HEK293 (cell line): ENCODE measurements around the gene HIPK4.

ENCODE experiments used
- CTCF ChIA-PET: fragments of 350-600 bp; formaldehyde crosslinking; extraction: SDS; loops from one replicate; lab custom pipeline; 2021; ENCODE audit warnings: antibody characterized with exemption; lab: Yijun Ruan, JAX
- POLR2A ChIA-PET: fragments of 300-600 bp; formaldehyde crosslinking; extraction: SDS; loops from one replicate; lab custom pipeline; 2020; ENCODE audit warnings: antibody characterized with exemption, inconsistent platforms; lab: Yijun Ruan, JAX
- H3K27ac ChIP-seq: fragments of 200-500 bp; sonication (Bioruptor generic); 2 replicates; pipeline ENCODE4 v1.5.1; 2014; ENCODE audit warnings: low read depth, low read length, control low read depth, inconsistent platforms; ENCODE audit errors: extremely low read depth
- H3K36me3 ChIP-seq, 2 experiments: fragments of 200-500 bp in 1 of 2; sonication (Bioruptor generic) in 1 of 2; 1 replicate in 1 of 2; 2 replicates in 1 of 2; pipeline ENCODE4 v1.5.1; 2014 to 2017; ENCODE audit warnings: inconsistent platforms in 2 of 2, low read length in 2 of 2; ENCODE audit not compliant: control insufficient read depth in 2 of 2, insufficient read depth in 1 of 2
- H3K4me1 ChIP-seq: fragments of 200-500 bp; sonication (Bioruptor generic); 2 replicates; pipeline ENCODE4 v1.5.1; 2014; ENCODE audit warnings: mild to moderate bottlenecking, low read length, inconsistent platforms; ENCODE audit not compliant: control insufficient read depth, insufficient read depth
- H3K4me3 ChIP-seq: 2 replicates; pipeline ENCODE4 v1.5.1; 2011; ENCODE audit warnings: low read depth, mild to moderate bottlenecking, control low read depth, low read length, moderate library complexity
- H3K9me3 ChIP-seq: fragments of 200-500 bp; sonication (Bioruptor generic); 2 replicates; pipeline ENCODE4 v1.5.1; 2014; ENCODE audit warnings: low read depth, low read length, inconsistent platforms; ENCODE audit not compliant: control insufficient read depth, insufficient read depth
- GLIS1 ChIP-seq: fragments of 450-650 bp; formaldehyde crosslinking; IDR thresholded peaks from 2 replicates; pipeline ENCODE4 v1.5.1; 2016; ENCODE audit warnings: missing biosample characterization, missing genetic modification characterization
- GLIS2 ChIP-seq: fragments of 450-650 bp; formaldehyde crosslinking; IDR thresholded peaks from 2 replicates; pipeline ENCODE4 v1.5.1; 2016; ENCODE audit warnings: missing biosample characterization, missing genetic modification characterization
- HIC1 ChIP-seq: fragments of 450-650 bp; formaldehyde crosslinking; IDR thresholded peaks from 2 replicates; pipeline ENCODE4 v1.5.1; 2016; ENCODE audit warnings: missing biosample characterization, missing genetic modification characterization
- ZBTB8A ChIP-seq: fragments of 450-650 bp; formaldehyde crosslinking; IDR thresholded peaks from 2 replicates; pipeline ENCODE4 v1.5.1; 2016; ENCODE audit warnings: missing biosample characterization, missing genetic modification characterization
- ZNF10 ChIP-seq: fragments of 450-650 bp; formaldehyde crosslinking; IDR thresholded peaks from 2 replicates; pipeline ENCODE4 v1.5.1; 2017; ENCODE audit warnings: missing biosample characterization, missing genetic modification characterization
- ZNF112 ChIP-seq: fragments of 450-650 bp; formaldehyde crosslinking; IDR thresholded peaks from 2 replicates; pipeline ENCODE4 v1.5.0; 2017; ENCODE audit warnings: missing biosample characterization, missing genetic modification characterization
- ZNF121 ChIP-seq: fragments of 450-650 bp; formaldehyde crosslinking; IDR thresholded peaks from 2 replicates; pipeline ENCODE4 v1.5.1; 2016; ENCODE audit warnings: missing biosample characterization, missing genetic modification characterization
- ZNF366 ChIP-seq: fragments of 450-650 bp; formaldehyde crosslinking; conservative IDR thresholded peaks from 2 replicates; pipeline ENCODE4 v1.5.1; 2016; ENCODE audit warnings: missing biosample characterization, missing genetic modification characterization
- ZNF548 ChIP-seq: fragments of 450-650 bp; formaldehyde crosslinking; IDR thresholded peaks from 2 replicates; pipeline ENCODE4 v1.5.1; 2016; ENCODE audit warnings: missing biosample characterization, missing genetic modification characterization
- ZNF571 ChIP-seq: fragments of 450-650 bp; formaldehyde crosslinking; IDR thresholded peaks from 2 replicates; pipeline ENCODE4 v1.5.0; 2017; ENCODE audit warnings: missing biosample characterization, missing genetic modification characterization
- TF ChIP-seq, protein P1 (sequence below): fragments of 450-650 bp; formaldehyde crosslinking; IDR thresholded peaks from 2 replicates; pipeline ENCODE4 v1.5.1; 2016; ENCODE audit warnings: missing biosample characterization, missing genetic modification characterization
- TF ChIP-seq, protein P2 (sequence below): fragments of 450-650 bp; formaldehyde crosslinking; IDR thresholded peaks from 2 replicates; pipeline ENCODE4 v1.5.1; 2016; ENCODE audit warnings: missing biosample characterization, missing genetic modification characterization

The HIPK4 gene

DNA sequence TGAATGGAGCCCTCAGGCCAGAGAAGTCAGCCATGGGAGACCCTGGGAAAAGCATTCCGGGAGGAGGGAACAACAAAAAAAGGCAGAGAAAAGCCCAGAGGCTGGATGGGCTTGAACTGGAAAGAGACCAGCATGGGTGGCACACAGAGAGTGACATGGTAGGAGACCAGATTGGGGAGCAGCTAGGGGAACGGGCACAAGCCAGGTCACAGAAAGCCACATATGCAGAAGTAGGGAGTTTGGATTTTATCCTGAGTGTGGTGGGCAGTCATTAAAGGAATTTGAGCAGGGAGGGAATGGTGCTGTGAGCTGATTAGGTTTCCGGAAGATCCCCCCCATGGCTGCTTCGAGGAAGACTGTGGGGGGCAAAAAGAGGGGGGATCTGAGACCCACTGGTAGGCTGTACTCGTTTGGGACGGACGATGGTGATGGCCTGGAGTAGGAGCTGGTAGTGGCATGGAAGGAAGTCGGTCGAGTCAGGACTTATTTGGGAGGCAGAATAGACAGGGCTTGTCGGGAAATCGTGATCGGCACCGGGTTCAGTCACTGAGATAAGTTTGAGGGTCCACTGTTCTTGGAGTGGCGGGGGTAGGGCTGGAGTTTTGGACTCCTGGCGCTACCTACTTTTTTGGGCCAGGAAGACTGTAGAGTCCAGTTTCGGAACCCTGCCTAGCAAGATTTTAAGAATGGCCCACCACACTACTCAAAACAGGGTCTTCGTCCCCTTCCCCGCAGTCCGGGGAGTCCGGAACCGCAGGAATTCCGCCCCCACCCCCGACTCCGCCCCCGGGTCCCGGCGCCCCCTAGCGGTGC, 34.9 kb upstream of the HIPK4 start (continued):
- TF ChIP-seq ZNF548 (tag by site-specific recombination) (no peak), ZNF366 (tag by site-specific recombination) (peak; percentile 62), ZNF10 (tag by site-specific recombination) (peak; percentile 77; the same call in 1 of the 2 replicates), GLIS1 (tag by site-specific recombination) (peak; percentile 98), ZBTB8A (tag by site-specific recombination) (0 out of 2 replicates have a peak, but pooled peaks have one; percentile 6), GLIS2 (tag by site-specific recombination) (peak; percentile 100)
- TF ChIP-seq, protein P1, sequence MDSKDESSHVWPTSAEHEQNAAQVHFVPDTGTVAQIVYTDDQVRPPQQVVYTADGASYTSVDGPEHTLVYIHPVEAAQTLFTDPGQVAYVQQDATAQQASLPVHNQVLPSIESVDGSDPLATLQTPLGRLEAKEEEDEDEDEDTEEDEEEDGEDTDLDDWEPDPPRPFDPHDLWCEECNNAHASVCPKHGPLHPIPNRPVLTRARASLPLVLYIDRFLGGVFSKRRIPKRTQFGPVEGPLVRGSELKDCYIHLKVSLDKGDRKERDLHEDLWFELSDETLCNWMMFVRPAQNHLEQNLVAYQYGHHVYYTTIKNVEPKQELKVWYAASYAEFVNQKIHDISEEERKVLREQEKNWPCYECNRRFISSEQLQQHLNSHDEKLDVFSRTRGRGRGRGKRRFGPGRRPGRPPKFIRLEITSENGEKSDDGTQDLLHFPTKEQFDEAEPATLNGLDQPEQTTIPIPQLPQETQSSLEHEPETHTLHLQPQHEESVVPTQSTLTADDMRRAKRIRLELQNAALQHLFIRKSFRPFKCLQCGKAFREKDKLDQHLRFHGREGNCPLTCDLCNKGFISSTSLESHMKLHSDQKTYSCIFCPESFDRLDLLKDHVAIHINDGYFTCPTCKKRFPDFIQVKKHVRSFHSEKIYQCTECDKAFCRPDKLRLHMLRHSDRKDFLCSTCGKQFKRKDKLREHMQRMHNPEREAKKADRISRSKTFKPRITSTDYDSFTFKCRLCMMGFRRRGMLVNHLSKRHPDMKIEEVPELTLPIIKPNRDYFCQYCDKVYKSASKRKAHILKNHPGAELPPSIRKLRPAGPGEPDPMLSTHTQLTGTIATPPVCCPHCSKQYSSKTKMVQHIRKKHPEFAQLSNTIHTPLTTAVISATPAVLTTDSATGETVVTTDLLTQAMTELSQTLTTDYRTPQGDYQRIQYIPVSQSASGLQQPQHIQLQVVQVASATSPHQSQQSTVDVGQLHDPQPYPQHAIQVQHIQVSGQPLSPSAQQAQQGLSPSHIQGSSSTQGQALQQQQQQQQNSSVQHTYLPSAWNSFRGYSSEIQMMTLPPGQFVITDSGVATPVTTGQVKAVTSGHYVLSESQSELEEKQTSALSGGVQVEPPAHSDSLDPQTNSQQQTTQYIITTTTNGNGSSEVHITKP (tag by site-specific recombination), result peak; percentile 96

DNA sequence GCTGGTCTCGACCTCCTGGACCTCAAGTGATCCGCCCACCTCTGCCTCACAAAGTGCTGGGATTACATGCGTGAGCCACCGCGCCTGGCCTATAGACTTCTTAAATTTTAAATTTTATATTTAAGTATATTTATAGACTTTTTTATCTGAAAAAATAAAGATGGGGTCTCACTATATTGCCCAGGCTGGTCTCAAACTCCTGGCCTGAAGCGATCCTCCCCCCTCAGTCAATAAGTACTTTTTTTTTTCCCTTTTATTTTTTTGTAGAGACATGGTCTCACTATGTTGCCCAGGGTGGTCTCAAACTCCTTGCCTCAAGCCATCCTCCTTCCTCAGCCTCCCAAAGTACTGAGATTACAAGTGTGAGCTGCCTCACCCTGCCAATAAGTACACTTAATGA, 34.0 kb upstream of the HIPK4 start:
- no peak overlapping the region for H3K27ac ChIP-seq
- POLR2A ChIA-PET, result interaction anchor here (1.1 to 9.2 kb wide), 2 partner anchors 15 to 76 kb away, joined by 5 to 428 read pairs; partner anchors contain the start of genes C19orf47, PLD3 and SERTAD3
- H3K4me3 ChIP-seq, result no peak overlapping the region
- H3K4me1 ChIP-seq, result peaks cover 16% of the 10 kb centered on the region
- H3K9me3 ChIP-seq, result no peaks in the 10 kb centered on the region
- H3K36me3 ChIP-seq, result peaks cover 13 to 15% of the 10 kb centered on the region in 2 experiments
- CTCF ChIA-PET, result interaction anchor here (0.7 to 3.2 kb wide), 14 partner anchors 10 to 211 kb away, joined by 3 to 18 read pairs (median 6); partner anchors contain the start of genes BLVRB and SPTBN4
- peak; percentile 99 for TF ChIP-seq ZNF121 (tag by site-specific recombination)
- TF ChIP-seq ZNF571 (tag by site-specific recombination), result no peak

DNA sequence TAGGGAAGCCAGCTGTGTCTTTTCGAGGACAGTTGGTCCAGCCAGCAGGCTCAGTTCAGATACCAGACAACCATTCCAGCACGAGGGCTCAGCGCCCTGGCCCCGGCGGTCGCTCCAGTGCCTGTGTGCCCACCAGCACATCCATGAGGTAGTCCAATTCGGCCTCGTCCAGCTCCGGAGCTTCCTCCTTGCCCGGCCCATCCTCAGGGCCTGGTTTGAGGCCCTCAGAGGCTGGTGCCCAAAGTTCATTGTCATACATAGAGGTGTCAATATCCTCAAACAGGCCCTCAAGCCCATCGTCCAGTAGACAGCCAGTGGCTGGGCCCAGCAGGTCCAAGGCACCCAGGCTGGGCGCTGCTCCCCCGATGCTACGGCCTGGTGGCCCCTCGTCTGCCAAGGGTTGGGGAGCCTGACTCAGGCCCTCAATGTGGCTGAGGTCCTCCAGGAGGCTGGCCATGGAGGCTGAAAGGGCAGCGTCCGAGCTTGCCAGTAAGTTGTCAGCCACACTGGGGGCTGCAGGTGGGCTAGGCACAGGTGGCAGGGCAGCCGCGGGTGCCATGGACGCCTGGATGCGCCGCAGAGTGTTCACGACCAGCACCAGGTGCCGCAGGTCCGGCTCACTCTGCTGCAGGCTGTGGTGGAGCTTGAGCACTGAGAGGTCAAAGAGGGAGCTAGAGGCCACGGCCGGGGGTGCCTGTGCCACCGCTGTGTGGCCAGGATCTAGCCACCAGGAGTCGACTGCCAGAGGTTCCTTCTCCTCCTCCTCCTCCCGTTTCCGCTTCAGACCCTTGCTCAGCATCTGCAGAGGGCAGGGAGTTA, 33.0 kb upstream of the HIPK4 start:
- Histone ChIP-seq H3K4me1 (peaks cover 16% of the 10 kb centered on the region), H3K4me3 (no peak overlapping the region), H3K36me3 (peaks cover 13 to 15% of the 10 kb centered on the region in 2 experiments), H3K27ac (peak overlapping the region; percentile 48; the same call in 1 of the 2 replicates)
- CTCF ChIA-PET, result interaction anchor here (0.6 to 3.2 kb wide), 9 partner anchors 9 to 212 kb away, joined by 3 to 18 read pairs (median 9); partner anchors contain the start of gene BLVRB
- no peak for TF ChIP-seq ZNF112
- TF ChIP-seq HIC1, result peak; percentile 38; the same call in 1 of the 2 replicates
- TF ChIP-seq, protein P2, sequence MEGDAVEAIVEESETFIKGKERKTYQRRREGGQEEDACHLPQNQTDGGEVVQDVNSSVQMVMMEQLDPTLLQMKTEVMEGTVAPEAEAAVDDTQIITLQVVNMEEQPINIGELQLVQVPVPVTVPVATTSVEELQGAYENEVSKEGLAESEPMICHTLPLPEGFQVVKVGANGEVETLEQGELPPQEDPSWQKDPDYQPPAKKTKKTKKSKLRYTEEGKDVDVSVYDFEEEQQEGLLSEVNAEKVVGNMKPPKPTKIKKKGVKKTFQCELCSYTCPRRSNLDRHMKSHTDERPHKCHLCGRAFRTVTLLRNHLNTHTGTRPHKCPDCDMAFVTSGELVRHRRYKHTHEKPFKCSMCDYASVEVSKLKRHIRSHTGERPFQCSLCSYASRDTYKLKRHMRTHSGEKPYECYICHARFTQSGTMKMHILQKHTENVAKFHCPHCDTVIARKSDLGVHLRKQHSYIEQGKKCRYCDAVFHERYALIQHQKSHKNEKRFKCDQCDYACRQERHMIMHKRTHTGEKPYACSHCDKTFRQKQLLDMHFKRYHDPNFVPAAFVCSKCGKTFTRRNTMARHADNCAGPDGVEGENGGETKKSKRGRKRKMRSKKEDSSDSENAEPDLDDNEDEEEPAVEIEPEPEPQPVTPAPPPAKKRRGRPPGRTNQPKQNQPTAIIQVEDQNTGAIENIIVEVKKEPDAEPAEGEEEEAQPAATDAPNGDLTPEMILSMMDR (tag by site-specific recombination), result peak; percentile 38; the same call in 1 of the 2 replicates
- TF ChIP-seq, all 188 proteins: peak for 2
- H3K9me3 ChIP-seq, result no peaks in the 10 kb centered on the region
- POLR2A ChIA-PET, result interaction anchor here (0.6 to 9.2 kb wide), 3 partner anchors 16 to 75 kb away, joined by 3 to 428 read pairs (median 5); partner anchors contain the start of genes C19orf47, PLD3 and SERTAD3
